ENCODE data around the gene NAA25.
A peak's percentile ranks its signal among the peaks of the same experiment; 100 is the strongest.

The NAA25 gene

GRCh38 chr12:112140728-112141127, 32.1 kb upstream of the NAA25 start:
- WGBS = 96% methylated on average over 4 of the region's 5 CpGs
- H3K18ac ChIP-seq (ENCODE audit: low read depth in 1 of 2, low read length in 2 of 2) = no peak overlapping the region
- no peak overlapping the region for H2BK120ac ChIP-seq (ENCODE audit: low read depth, low read length)
- H3K4me2 ChIP-seq (ENCODE audit: low read length, poor library complexity, severe bottlenecking) = no peak overlapping the region
- no peak overlapping the region for H4K8ac ChIP-seq (ENCODE audit: low read length)
- no peak for DNase-seq
- H3K27me3 ChIP-seq (ENCODE audit: control insufficient read depth in 1 of 2, insufficient read depth in 1 of 2, low read length in 2 of 2) = no peaks in the 10 kb centered on the region
- H2AK5ac ChIP-seq (ENCODE audit: low read length, severe bottlenecking) = no peak overlapping the region
- no peak overlapping the region for H3K23ac ChIP-seq (ENCODE audit: low read length in 2 of 2)
- H3K4me1 ChIP-seq (ENCODE audit: control insufficient read depth, insufficient read depth, low read depth, low read length) = no peaks in the 10 kb centered on the region
- H3K9ac ChIP-seq (ENCODE audit: low read length) = no peak overlapping the region
- no peak overlapping the region for H2BK5ac ChIP-seq (ENCODE audit: low read depth, low read length, poor library complexity, severe bottlenecking)
- H3K27ac ChIP-seq (ENCODE audit: low read length, poor library complexity, severe bottlenecking) = no peak overlapping the region
- no peak overlapping the region for H3K4me3 ChIP-seq (ENCODE audit: insufficient read depth in 1 of 2, low read depth in 1 of 2, low read length in 2 of 2)
- H3K9me3 ChIP-seq (ENCODE audit: control insufficient read depth, low read length) = no peaks in the 10 kb centered on the region
- peaks cover 6% of the 10 kb centered on the region for H3K79me1 ChIP-seq (replicated peaks; ENCODE audit: low read length, poor library complexity, severe bottlenecking)
- H2BK15ac ChIP-seq (ENCODE audit: low read depth, poor library complexity, severe bottlenecking) = no peak overlapping the region
- no peak overlapping the region for H3K4ac ChIP-seq (ENCODE audit: low read depth in 1 of 2, low read length in 2 of 2)
- H3K36me3 ChIP-seq (ENCODE audit: control insufficient read depth in 1 of 2, insufficient read depth in 2 of 2, low read depth in 1 of 2, low read length in 2 of 2) = peaks cover 57 to 92% of the 10 kb centered on the region in 2 experiments
- no peak overlapping the region for H4K91ac ChIP-seq (ENCODE audit: low read length)
- no peak overlapping the region for H2AFZ ChIP-seq (ENCODE audit: low read depth, low read length)
- H2BK12ac ChIP-seq (ENCODE audit: low read length in 2 of 2) = no peak overlapping the region
- H3K14ac ChIP-seq (ENCODE audit: low read length in 2 of 2) = no peak overlapping the region

DNA sequence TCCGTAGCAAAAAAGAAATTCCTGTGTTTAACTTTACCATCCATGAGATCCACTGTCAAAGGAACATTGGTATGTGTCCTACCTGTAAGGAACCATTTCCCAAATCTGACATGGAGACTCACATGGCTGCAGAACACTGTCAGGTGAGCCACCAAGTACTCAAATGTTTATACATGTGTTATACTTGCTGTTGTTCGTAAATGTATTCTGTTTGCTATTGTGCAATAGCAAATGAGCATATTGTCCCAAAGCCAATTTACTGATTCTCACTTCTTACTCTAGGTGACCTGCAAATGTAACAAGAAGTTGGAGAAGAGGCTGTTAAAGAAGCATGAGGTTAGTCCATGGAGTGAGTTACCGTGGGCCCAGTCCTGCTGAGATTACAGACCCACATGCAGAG, 26.1 kb upstream of the NAA25 start:
- 96% methylated on average over 2 of the region's 3 CpGs for WGBS
- Histone ChIP-seq H4K91ac (ENCODE audit: low read length) (no peak overlapping the region), H4K8ac (ENCODE audit: low read length) (no peak overlapping the region), H3K36me3 (ENCODE audit: control insufficient read depth in 1 of 2, insufficient read depth in 2 of 2, low read depth in 1 of 2, low read length in 2 of 2) (peaks cover 43 to 76% of the 10 kb centered on the region in 2 experiments), H3K4ac (ENCODE audit: low read depth in 1 of 2, low read length in 2 of 2) (no peak overlapping the region), H3K4me2 (ENCODE audit: low read length, poor library complexity, severe bottlenecking) (no peak overlapping the region), H3K4me3 (ENCODE audit: insufficient read depth in 1 of 2, low read depth in 1 of 2, low read length in 2 of 2) (no peak overlapping the region), H3K27me3 (ENCODE audit: control insufficient read depth in 1 of 2, insufficient read depth in 1 of 2, low read length in 2 of 2) (no peaks in the 10 kb centered on the region), H2BK12ac (ENCODE audit: low read length in 2 of 2) (no peak overlapping the region), H3K9ac (ENCODE audit: low read length) (no peak overlapping the region), H3K23ac (ENCODE audit: low read length in 2 of 2) (no peak overlapping the region), H3K27ac (ENCODE audit: low read length, poor library complexity, severe bottlenecking) (no peak overlapping the region), H2AFZ (ENCODE audit: low read depth, low read length) (no peak overlapping the region), H2BK120ac (ENCODE audit: low read depth, low read length) (no peak overlapping the region), H3K18ac (ENCODE audit: low read depth in 1 of 2, low read length in 2 of 2) (no peak overlapping the region), H2BK15ac (ENCODE audit: low read depth, poor library complexity, severe bottlenecking) (no peak overlapping the region), H2BK5ac (ENCODE audit: low read depth, low read length, poor library complexity, severe bottlenecking) (no peak overlapping the region), H3K9me3 (ENCODE audit: control insufficient read depth, low read length) (no peaks in the 10 kb centered on the region), H3K4me1 (ENCODE audit: control insufficient read depth, insufficient read depth, low read depth, low read length) (peaks cover 3% of the 10 kb centered on the region), H2AK5ac (ENCODE audit: low read length, severe bottlenecking) (no peak overlapping the region), H3K79me1 (replicated peaks; ENCODE audit: low read length, poor library complexity, severe bottlenecking) (peaks cover 14% of the 10 kb centered on the region), H3K14ac (ENCODE audit: low read length in 2 of 2) (no peak overlapping the region)
- DNase-seq = no peak

DNA sequence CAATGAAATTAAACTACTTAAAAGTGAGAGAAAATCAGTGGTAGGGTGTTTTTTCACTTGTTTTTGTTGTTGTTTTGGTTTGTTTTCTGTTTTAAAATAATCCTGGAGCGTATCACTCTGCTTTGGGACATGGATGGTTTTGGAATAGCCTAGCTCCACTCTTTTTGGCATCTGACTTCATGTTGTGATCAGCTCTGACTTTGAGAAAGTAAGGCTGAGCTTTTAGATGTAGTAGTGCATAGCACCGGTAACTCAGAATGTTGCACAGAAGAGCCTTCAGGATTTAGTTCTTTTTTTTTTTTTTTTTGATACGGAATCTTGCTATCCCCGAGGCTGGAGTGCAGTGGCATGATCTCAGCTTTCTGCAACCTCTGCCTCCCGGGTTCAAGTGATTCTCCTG, 24.8 kb upstream of the NAA25 start:
- Histone ChIP-seq H3K4me2 (ENCODE audit: low read length, poor library complexity, severe bottlenecking) (no peak overlapping the region), H3K4me1 (ENCODE audit: control insufficient read depth, insufficient read depth, low read depth, low read length) (peaks cover 8% of the 10 kb centered on the region), H3K4ac (ENCODE audit: low read depth in 1 of 2, low read length in 2 of 2) (no peak overlapping the region), H3K9ac (ENCODE audit: low read length) (no peak overlapping the region), H3K36me3 (ENCODE audit: control insufficient read depth in 1 of 2, insufficient read depth in 2 of 2, low read depth in 1 of 2, low read length in 2 of 2) (peaks cover 32 to 63% of the 10 kb centered on the region in 2 experiments), H2AFZ (ENCODE audit: low read depth, low read length) (no peak overlapping the region), H3K4me3 (ENCODE audit: insufficient read depth in 1 of 2, low read depth in 1 of 2, low read length in 2 of 2) (no peak overlapping the region), H3K18ac (ENCODE audit: low read depth in 1 of 2, low read length in 2 of 2) (no peak overlapping the region), H2BK15ac (ENCODE audit: low read depth, poor library complexity, severe bottlenecking) (no peak overlapping the region), H3K14ac (ENCODE audit: low read length in 2 of 2) (no peak overlapping the region), H3K27me3 (ENCODE audit: control insufficient read depth in 1 of 2, insufficient read depth in 1 of 2, low read length in 2 of 2) (no peaks in the 10 kb centered on the region), H4K8ac (ENCODE audit: low read length) (no peak overlapping the region), H2BK12ac (ENCODE audit: low read length in 2 of 2) (no peak overlapping the region), H2BK120ac (ENCODE audit: low read depth, low read length) (no peak overlapping the region), H3K23ac (ENCODE audit: low read length in 2 of 2) (no peak overlapping the region), H2BK5ac (ENCODE audit: low read depth, low read length, poor library complexity, severe bottlenecking) (no peak overlapping the region), H3K27ac (ENCODE audit: low read length, poor library complexity, severe bottlenecking) (no peak overlapping the region), H3K79me1 (replicated peaks; ENCODE audit: low read length, poor library complexity, severe bottlenecking) (peaks cover 13% of the 10 kb centered on the region), H3K9me3 (ENCODE audit: control insufficient read depth, low read length) (no peaks in the 10 kb centered on the region), H2AK5ac (ENCODE audit: low read length, severe bottlenecking) (no peak overlapping the region), H4K91ac (ENCODE audit: low read length) (no peak overlapping the region)
- WGBS = over 99% methylated on average over 4 of the region's 5 CpGs
- DNase-seq = no peak

GRCh38 chr12:112131686-112132085, 23.1 kb upstream of the NAA25 start:
- Histone ChIP-seq H3K36me3 (ENCODE audit: control insufficient read depth in 1 of 2, insufficient read depth in 2 of 2, low read depth in 1 of 2, low read length in 2 of 2) (peaks cover 17 to 49% of the 10 kb centered on the region in 2 experiments), H3K14ac (ENCODE audit: low read length in 2 of 2) (no peak overlapping the region), H3K9ac (ENCODE audit: low read length) (peak overlapping the region; percentile 80), H3K79me1 (replicated peaks; ENCODE audit: low read length, poor library complexity, severe bottlenecking) (peaks cover 15% of the 10 kb centered on the region), H2AK5ac (ENCODE audit: low read length, severe bottlenecking) (no peak overlapping the region), H2AFZ (ENCODE audit: low read depth, low read length) (no peak overlapping the region), H2BK5ac (ENCODE audit: low read depth, low read length, poor library complexity, severe bottlenecking) (no peak overlapping the region), H3K4me3 (ENCODE audit: insufficient read depth in 1 of 2, low read depth in 1 of 2, low read length in 2 of 2) (peak overlapping the region in 1 of 2 experiments; percentile 48), H2BK12ac (ENCODE audit: low read length in 2 of 2) (no peak overlapping the region), H3K4me1 (ENCODE audit: control insufficient read depth, insufficient read depth, low read depth, low read length) (peaks cover 9% of the 10 kb centered on the region), H3K4me2 (ENCODE audit: low read length, poor library complexity, severe bottlenecking) (no peak overlapping the region), H3K23ac (ENCODE audit: low read length in 2 of 2) (no peak overlapping the region), H2BK120ac (ENCODE audit: low read depth, low read length) (no peak overlapping the region), H3K18ac (ENCODE audit: low read depth in 1 of 2, low read length in 2 of 2) (no peak overlapping the region), H3K4ac (ENCODE audit: low read depth in 1 of 2, low read length in 2 of 2) (no peak overlapping the region), H2BK15ac (ENCODE audit: low read depth, poor library complexity, severe bottlenecking) (no peak overlapping the region), H4K8ac (ENCODE audit: low read length) (no peak overlapping the region), H3K27ac (ENCODE audit: low read length, poor library complexity, severe bottlenecking) (no peak overlapping the region), H3K27me3 (ENCODE audit: control insufficient read depth in 1 of 2, insufficient read depth in 1 of 2, low read length in 2 of 2) (no peaks in the 10 kb centered on the region), H3K9me3 (ENCODE audit: control insufficient read depth, low read length) (no peaks in the 10 kb centered on the region), H4K91ac (ENCODE audit: low read length) (no peak overlapping the region)
- no peak for DNase-seq
- WGBS = no CpG with 5 or more reads among the region's 1 CpG

Measured in mesenchymal stem cell (in vitro differentiated cells and primary cell).